HG03135 (cell line): Measurements from ENCODE around the gene CCP110.

Experiments used
- ATAC-seq: cut with Tn5 transposase; IDR thresholded peaks from one replicate; pipeline ENCODE4 v1.9.1; 2021; ENCODE audit warnings: mild to moderate bottlenecking, moderate library complexity; ENCODE audit not compliant: unreplicated experiment

CCP110 gene

DNA sequence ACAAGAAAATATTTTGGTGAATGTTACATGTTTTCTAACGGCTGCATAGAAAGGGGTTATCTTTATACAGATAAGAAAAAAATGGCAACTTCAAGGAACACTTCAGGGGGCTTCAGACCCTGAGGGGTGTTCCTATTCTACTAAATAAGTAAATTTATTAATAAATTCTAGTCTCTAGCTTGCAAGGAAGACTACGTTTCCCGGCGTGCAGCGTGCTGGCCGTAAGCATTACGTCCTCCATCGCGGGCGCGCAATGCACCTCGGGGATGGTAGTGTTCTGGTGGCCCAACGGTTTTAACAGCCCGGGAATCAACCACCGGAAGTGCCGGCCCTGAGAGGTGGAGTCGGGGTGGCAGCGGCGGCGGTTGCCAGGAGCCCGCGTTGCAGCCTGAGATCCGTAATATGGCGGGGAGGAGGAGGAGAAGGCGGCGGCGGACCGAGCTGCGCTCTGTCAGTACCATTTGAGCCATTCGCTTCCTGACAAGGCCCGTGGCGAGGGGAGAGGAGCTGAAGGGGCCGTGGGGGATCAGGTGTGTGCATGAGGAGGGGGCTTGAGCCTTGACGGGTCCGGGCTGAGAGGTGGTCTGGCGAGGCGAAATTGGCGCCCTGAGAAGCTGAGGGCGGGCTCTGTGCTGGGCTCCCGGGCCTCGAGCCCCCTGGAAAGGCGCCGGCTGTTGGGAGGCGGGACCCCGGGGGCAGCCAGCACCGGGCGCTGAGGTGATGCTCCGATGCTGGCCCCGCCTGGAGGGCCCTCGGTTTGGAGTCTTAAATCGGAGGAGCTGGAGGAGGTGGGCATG is at the start of gene CCP110:
Gene CCP110 (plus strand): TSS at position 384 of the 797 bp plus-strand sequence. CDS start 3,940 bp downstream, outside the sequence.
- peak; percentile 72 for ATAC-seq

DNA sequence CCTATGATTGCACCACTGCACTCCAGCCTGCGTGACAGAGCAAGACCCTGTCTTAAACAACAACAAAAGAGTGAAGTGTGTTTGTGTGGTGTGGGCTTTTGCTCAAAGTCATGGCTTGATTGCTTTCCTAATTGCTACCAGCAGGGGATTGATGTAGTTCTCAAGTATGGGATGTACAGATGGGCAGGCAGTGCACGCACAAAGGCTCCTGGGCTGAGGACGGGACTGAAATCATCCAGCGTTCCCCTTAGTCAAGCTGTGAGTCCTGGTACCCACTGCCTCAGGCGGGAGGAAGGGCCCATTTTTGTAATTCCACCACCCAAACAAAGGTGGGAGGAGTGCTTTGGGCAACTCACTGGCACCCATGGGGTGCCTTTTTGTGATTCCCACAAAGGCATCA is 49.1 kb upstream of the CCP110 start:
- ATAC-seq, result no peak

- no peak for ATAC-seq
These were observed 45.2 kb upstream of the CCP110 start for GRCh38 chr16:19478505-19478904.

DNA sequence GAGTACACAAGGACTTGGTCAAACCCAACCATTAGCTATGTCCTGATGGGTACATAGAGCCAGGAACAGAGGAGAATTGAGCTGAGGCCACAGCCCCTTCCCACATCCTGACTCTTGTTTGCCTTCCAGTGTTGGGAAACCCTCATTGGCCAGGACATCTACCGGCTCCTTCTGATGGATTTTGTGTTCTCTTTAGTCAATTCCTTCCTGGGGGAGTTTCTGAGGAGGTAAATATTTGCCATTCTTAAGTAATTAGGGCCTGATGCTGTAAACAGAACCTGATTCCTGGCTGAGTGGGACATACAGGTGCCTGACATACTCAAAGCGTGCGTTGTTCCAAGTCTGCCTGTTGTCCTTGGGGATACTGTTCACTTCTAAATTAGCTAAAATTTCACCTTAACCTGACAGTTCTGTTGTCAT is 44.4 kb upstream of the CCP110 start:
- ATAC-seq, result no peak

GRCh38 chr16:19481296-19481695 is 42.4 kb upstream of the CCP110 start:
- no peak for ATAC-seq

- no peak for ATAC-seq
These were observed 42.0 kb upstream of the CCP110 start for GRCh38 chr16:19481769-19482168.

- ATAC-seq, result no peak
These were observed 41.5 kb upstream of the CCP110 start for GRCh38 chr16:19482291-19482690.

DNA sequence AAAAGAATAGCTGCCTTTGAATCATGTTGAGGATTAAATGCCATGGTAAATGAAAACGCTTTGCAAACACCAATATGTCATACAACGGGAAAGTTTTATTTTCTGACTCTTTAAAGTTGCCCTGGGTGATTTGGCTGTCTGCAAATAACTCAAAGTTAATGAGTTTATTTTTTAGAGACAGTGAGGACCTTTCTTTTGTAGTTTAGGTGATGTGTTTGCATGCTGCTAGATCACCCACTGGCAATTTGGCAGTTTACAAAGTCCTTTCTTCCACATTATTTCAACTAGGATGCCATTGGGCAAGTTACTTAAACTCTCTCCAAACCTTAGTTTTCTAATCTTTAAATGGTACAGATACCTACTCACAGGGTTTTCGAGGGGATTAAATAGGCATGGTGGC is 39.6 kb upstream of the CCP110 start:
- no peak for ATAC-seq

DNA sequence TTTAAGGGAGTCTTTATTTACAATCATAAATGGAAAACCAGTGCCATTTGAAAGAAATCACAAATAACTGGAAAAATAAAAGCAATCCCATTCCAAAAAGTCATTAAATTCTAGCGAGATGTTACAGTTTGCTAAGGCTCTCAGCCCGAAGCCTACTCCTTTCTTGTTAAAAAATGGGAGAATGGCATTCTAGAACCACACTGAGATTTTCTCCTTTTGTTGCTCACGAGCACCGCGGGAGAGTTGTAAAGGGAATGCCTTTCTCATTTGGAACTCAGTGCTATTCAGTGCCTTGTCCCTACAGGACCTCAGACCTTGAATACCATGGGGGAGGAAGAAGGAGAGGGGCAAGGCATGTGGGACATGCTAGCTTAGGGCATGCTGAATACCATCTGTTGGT is 38.1 kb upstream of the CCP110 start:
- no peak for ATAC-seq

GRCh38 chr16:19486051-19486450 is 37.7 kb upstream of the CCP110 start:
- no peak for ATAC-seq

GRCh38 chr16:19486750-19487325 is 36.9 kb upstream of the CCP110 start:
- ATAC-seq, result no peak

GRCh38 chr16:19488213-19488640 is 35.5 kb upstream of the CCP110 start:
- ATAC-seq, result no peak

DNA sequence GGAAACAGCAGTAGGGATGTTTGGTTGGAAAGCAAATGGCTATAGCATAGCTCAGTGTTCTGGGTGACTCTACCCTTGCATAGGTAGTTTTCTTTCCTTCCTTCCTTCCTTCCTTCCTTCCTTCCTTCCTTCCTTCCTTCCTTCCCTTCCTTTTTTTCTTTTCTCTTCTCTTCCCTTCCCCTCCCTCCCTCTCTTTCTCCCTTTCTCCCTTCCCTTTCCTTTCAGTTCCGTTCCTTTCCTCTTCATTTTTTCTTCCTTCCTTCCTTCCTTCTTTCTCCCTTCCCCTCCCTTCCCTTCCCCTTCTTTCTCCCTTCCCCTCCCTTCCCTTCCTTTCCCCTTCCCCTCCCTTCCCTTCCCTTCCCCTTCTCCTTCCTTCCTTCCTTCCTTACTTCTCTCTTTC is 33.1 kb upstream of the CCP110 start:
- no peak for ATAC-seq

GRCh38 chr16:19497176-19497575 is 26.6 kb upstream of the CCP110 start:
- no peak for ATAC-seq

DNA sequence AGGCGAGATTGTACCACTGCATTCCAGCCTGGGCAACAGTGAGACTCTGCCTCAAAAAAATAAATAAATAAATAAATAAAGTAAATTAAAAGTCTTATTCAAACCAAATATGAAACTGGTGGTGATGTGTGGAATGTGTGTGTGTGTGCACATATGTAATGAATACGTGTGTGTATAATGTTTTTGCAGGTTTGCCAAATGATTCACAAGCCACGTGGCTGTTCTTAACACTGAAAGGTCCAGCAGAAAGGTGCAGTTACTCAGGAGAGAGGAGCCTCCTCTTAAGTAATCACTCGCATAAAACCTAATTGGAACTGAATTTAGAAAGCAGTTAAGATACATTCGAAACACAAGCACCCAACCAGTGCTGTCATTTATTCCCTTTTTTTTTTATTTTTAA is 24.7 kb upstream of the CCP110 start:
- no peak for ATAC-seq

DNA sequence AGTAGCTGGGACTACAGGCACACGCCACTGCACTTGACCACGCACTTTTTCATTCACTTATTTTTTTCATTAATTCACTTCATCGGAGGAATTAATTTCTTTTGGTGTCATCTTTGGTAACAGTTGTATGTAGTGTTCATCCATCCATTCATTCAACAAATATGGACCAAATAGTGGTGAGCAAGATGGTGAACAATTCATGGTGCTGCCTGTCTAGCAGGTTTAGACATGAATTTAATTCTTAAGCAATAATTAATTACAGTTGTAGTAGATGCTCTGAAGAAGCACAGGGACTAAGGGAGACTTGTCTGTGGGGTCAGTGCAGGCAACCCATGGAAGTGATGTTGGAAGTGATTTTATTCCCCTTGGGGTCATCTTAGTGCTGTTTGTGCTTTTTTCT is 24.3 kb upstream of the CCP110 start:
- ATAC-seq, result no peak

GRCh38 chr16:19502395-19503131 is 21.2 kb upstream of the CCP110 start:
- no peak for ATAC-seq

GRCh38 chr16:19503461-19504075 is 20.2 kb upstream of the CCP110 start:
- ATAC-seq, result no peak

- ATAC-seq, result no peak
These were observed 18.0 kb upstream of the CCP110 start for GRCh38 chr16:19505600-19506303.

- ATAC-seq, result no peak
These were observed 16.8 kb upstream of the CCP110 start for GRCh38 chr16:19506965-19507364.

GRCh38 chr16:19507867-19508266 is 15.9 kb upstream of the CCP110 start:
- no peak for ATAC-seq
